ENCODE measurements around the gene TLR8.
A peak's percentile ranks its signal among the peaks of the same experiment; 100 is the strongest.

TLR8 gene

DNA sequence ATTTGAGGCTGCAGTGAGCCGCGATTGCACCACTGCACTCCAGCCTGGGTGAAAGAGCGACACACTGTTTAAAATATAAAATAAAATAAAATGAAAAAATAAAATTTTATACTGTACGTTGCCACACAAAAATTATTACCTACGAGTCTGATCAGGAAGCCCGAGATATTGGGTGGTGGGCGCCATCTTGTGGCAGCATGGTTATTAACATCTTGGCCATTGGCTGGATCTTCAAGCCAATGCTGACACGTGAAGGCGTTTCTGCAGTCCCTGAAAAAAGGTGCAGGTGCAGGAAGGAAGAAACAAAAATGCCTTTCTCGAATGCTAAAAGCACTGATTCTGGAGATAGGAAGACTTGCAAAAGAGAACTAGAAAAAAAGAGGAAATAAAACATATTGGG, 4.9 kb upstream of the TLR8 start:
- H3K4me2 ChIP-seq (ENCODE audit: low read length): peak overlapping the region; percentile 50
- no peaks in the 10 kb centered on the region for H3K9me3 ChIP-seq (ENCODE audit: insufficient read depth, low read length)
- no peaks in the 10 kb centered on the region for H3K36me3 ChIP-seq (replicated peaks; ENCODE audit: low read depth, low read length)
- TF ChIP-seq, protein P1, sequence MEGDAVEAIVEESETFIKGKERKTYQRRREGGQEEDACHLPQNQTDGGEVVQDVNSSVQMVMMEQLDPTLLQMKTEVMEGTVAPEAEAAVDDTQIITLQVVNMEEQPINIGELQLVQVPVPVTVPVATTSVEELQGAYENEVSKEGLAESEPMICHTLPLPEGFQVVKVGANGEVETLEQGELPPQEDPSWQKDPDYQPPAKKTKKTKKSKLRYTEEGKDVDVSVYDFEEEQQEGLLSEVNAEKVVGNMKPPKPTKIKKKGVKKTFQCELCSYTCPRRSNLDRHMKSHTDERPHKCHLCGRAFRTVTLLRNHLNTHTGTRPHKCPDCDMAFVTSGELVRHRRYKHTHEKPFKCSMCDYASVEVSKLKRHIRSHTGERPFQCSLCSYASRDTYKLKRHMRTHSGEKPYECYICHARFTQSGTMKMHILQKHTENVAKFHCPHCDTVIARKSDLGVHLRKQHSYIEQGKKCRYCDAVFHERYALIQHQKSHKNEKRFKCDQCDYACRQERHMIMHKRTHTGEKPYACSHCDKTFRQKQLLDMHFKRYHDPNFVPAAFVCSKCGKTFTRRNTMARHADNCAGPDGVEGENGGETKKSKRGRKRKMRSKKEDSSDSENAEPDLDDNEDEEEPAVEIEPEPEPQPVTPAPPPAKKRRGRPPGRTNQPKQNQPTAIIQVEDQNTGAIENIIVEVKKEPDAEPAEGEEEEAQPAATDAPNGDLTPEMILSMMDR (IDR thresholded peaks at IDR 0.05; ENCODE audit: low read depth, low read length): peak; percentile 55
- TF ChIP-seq EZH2phosphoT487 (IDR thresholded peaks at IDR 0.05; ENCODE audit: low read depth): no peak
- H3K27ac ChIP-seq (ENCODE audit: low read length): no peak overlapping the region
- no peak overlapping the region for H2AFZ ChIP-seq (ENCODE audit: low read depth, low read length)
- no peaks in the 10 kb centered on the region for H4K20me1 ChIP-seq (ENCODE audit: insufficient read depth, low read length)
- H3K27me3 ChIP-seq (ENCODE audit: low read depth, low read length): peaks cover 13% of the 10 kb centered on the region
- peaks cover 11% of the 10 kb centered on the region for H3K4me1 ChIP-seq (ENCODE audit: low read length)
- H3K4me3 ChIP-seq (ENCODE audit: low read length): peak overlapping the region; percentile 44; the same call in 1 of the 2 replicates
- H3K9ac ChIP-seq (ENCODE audit: low read length): no peak overlapping the region
- H3K79me2 ChIP-seq (ENCODE audit: low read length): no peaks in the 10 kb centered on the region

DNA sequence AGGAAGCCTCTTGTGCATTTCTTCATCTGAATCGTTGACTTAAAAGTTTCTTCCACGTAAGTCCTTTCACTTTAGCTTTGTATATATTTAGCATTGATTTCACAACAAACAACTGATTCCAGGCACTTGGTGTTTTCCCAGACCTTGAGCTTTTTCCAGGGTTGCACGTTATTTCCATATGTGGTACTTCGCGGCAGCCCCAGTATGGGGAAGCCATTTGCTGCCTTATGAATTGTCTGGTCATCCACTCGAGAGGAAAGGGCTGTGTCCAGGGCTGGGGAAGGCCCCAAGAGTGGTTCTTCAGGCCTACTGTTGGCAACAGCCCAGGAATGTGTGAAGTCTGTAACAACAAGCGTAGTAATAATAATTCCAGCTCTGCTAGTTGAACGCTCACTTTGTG, 2.8 kb upstream of the TLR8 start:
- H3K36me3 ChIP-seq (replicated peaks; ENCODE audit: low read depth, low read length): no peaks in the 10 kb centered on the region
- no peak overlapping the region for H3K4me3 ChIP-seq (ENCODE audit: low read length)
- no peak overlapping the region for H3K4me2 ChIP-seq (ENCODE audit: low read length)
- no peaks in the 10 kb centered on the region for H3K79me2 ChIP-seq (ENCODE audit: low read length)
- H3K27ac ChIP-seq (ENCODE audit: low read length): no peak overlapping the region
- H3K9ac ChIP-seq (ENCODE audit: low read length): no peak overlapping the region
- TF ChIP-seq EZH2phosphoT487 (IDR thresholded peaks at IDR 0.05; ENCODE audit: low read depth): no peak
- TF ChIP-seq, protein P1 (IDR thresholded peaks at IDR 0.05; ENCODE audit: low read depth, low read length): no peak
- H3K4me1 ChIP-seq (ENCODE audit: low read length): peaks cover 16% of the 10 kb centered on the region
- no peaks in the 10 kb centered on the region for H3K9me3 ChIP-seq (ENCODE audit: insufficient read depth, low read length)
- peaks cover 13% of the 10 kb centered on the region for H3K27me3 ChIP-seq (ENCODE audit: low read depth, low read length)
- no peak overlapping the region for H2AFZ ChIP-seq (ENCODE audit: low read depth, low read length)
- no peaks in the 10 kb centered on the region for H4K20me1 ChIP-seq (ENCODE audit: insufficient read depth, low read length)

DNA sequence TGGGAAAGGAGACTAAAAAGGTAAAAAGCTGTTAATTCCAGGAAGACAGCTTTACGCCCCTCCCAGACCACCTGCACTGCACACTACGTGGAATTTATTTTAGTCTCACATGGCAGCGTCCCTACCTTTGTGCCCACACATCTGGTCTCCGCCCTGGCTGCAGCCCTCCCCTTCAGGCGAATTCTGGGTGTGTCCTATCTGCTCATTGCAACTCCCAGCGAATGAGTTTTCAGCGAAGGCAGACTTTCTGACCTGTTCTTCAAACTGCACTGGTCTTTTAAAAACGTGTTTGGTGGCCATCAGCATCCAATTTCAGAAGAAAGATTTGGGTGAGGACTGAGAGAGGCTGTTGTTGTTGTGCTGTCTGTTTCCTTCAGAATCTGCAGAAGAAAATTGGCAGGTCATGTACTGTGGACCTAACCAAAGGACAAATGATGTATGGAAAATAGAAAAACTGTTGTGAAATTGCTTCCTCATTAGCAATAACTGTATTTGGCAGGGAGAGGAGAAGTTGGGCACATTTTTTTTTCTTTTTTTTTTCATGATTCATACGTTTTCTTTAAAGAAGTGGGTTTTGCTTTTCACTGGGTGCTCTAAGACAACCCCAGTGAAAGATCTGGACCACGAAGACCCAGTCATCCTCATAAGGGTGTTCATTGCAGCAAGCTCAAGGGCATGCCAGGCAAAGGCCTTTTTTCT, 4.2 kb downstream of the TLR8 start:
- Histone ChIP-seq H3K27me3 (ENCODE audit: low read depth, low read length) (no peaks in the 10 kb centered on the region), H3K9me3 (ENCODE audit: insufficient read depth, low read length) (no peaks in the 10 kb centered on the region), H3K27ac (ENCODE audit: low read length) (no peak overlapping the region), H3K4me2 (ENCODE audit: low read length) (no peak overlapping the region), H2AFZ (ENCODE audit: low read depth, low read length) (no peak overlapping the region), H3K4me3 (ENCODE audit: low read length) (no peak overlapping the region), H4K20me1 (ENCODE audit: insufficient read depth, low read length) (no peaks in the 10 kb centered on the region), H3K79me2 (ENCODE audit: low read length) (no peaks in the 10 kb centered on the region), H3K9ac (ENCODE audit: low read length) (no peak overlapping the region), H3K4me1 (ENCODE audit: low read length) (peaks cover 11% of the 10 kb centered on the region), H3K36me3 (replicated peaks; ENCODE audit: low read depth, low read length) (no peaks in the 10 kb centered on the region)
- TF ChIP-seq, protein P1 (IDR thresholded peaks at IDR 0.05; ENCODE audit: low read depth, low read length): no peak
- TF ChIP-seq EZH2phosphoT487 (IDR thresholded peaks at IDR 0.05; ENCODE audit: low read depth): no peak

DNA sequence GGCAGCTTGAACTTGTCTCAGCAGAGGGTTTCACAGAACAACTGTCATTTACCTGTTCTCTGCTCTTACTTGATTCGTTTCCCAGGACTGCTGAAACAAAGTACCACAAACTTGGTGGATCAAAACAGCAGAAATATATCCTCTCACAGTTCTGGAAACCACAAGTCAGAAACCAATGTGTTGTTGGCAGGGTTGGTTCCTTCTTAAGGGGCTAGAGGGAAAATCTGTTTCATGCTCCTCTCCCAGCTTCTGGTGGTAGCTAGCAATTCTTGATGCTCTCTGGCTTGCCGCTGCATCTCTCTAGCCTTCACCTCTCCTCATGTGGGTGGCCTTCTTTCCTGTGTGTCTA, 4.7 kb downstream of the TLR8 start:
- Histone ChIP-seq H3K36me3 (replicated peaks; ENCODE audit: low read depth, low read length) (no peaks in the 10 kb centered on the region), H3K4me2 (ENCODE audit: low read length) (no peak overlapping the region), H3K9me3 (ENCODE audit: insufficient read depth, low read length) (no peaks in the 10 kb centered on the region), H3K4me1 (ENCODE audit: low read length) (peaks cover 8% of the 10 kb centered on the region), H3K79me2 (ENCODE audit: low read length) (no peaks in the 10 kb centered on the region), H3K9ac (ENCODE audit: low read length) (no peak overlapping the region), H3K27me3 (ENCODE audit: low read depth, low read length) (no peaks in the 10 kb centered on the region), H3K4me3 (ENCODE audit: low read length) (no peak overlapping the region), H3K27ac (ENCODE audit: low read length) (no peak overlapping the region), H4K20me1 (ENCODE audit: insufficient read depth, low read length) (no peaks in the 10 kb centered on the region), H2AFZ (ENCODE audit: low read depth, low read length) (no peak overlapping the region)
- no peak for TF ChIP-seq EZH2phosphoT487 (IDR thresholded peaks at IDR 0.05; ENCODE audit: low read depth)
- TF ChIP-seq, protein P1 (IDR thresholded peaks at IDR 0.05; ENCODE audit: low read depth, low read length): no peak

All from OCI-LY3 (cell line).